ENCODE results near the gene SUGCT.

DNA sequence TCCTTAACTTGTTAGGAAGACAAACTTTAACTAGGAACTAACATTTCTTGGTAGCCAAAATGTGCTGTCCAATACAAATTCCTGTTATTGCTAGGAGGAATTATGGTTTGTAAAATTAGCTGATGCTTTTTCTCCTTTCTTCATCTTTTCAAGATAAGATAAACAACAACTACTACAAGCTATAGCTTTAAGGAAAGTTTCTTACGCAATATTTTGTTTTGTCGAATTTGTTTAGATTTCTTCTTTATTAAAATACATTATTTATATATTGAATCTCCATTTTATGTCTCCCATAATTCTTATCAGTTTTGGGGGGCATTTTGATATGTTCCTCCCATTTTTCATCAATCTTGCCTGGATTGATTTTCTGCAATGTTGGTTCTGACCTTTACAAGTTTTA lies 277.5 kb downstream of the SUGCT start:
- TF ChIP-seq TAF1 (IDR thresholded peaks at IDR 0.05; ENCODE audit: low read depth): no peak
- TF ChIP-seq, protein P1, sequence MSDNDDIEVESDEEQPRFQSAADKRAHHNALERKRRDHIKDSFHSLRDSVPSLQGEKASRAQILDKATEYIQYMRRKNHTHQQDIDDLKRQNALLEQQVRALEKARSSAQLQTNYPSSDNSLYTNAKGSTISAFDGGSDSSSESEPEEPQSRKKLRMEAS (IDR thresholded peaks at IDR 0.05): no peak
- no peak for TF ChIP-seq RAD21 (IDR thresholded peaks at IDR 0.05; ENCODE audit: low read depth)
- TF ChIP-seq EP300 (IDR thresholded peaks at IDR 0.05; ENCODE audit: borderline replicate concordance): no peak
- TF ChIP-seq FOXM1 (IDR thresholded peaks at IDR 0.05; ENCODE audit: borderline replicate concordance, low read depth): no peak
- TF ChIP-seq, protein P2, sequence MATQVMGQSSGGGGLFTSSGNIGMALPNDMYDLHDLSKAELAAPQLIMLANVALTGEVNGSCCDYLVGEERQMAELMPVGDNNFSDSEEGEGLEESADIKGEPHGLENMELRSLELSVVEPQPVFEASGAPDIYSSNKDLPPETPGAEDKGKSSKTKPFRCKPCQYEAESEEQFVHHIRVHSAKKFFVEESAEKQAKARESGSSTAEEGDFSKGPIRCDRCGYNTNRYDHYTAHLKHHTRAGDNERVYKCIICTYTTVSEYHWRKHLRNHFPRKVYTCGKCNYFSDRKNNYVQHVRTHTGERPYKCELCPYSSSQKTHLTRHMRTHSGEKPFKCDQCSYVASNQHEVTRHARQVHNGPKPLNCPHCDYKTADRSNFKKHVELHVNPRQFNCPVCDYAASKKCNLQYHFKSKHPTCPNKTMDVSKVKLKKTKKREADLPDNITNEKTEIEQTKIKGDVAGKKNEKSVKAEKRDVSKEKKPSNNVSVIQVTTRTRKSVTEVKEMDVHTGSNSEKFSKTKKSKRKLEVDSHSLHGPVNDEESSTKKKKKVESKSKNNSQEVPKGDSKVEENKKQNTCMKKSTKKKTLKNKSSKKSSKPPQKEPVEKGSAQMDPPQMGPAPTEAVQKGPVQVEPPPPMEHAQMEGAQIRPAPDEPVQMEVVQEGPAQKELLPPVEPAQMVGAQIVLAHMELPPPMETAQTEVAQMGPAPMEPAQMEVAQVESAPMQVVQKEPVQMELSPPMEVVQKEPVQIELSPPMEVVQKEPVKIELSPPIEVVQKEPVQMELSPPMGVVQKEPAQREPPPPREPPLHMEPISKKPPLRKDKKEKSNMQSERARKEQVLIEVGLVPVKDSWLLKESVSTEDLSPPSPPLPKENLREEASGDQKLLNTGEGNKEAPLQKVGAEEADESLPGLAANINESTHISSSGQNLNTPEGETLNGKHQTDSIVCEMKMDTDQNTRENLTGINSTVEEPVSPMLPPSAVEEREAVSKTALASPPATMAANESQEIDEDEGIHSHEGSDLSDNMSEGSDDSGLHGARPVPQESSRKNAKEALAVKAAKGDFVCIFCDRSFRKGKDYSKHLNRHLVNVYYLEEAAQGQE (IDR thresholded peaks at IDR 0.05; ENCODE audit: low read depth): no peak
- TF ChIP-seq YY1 (IDR thresholded peaks at IDR 0.05; ENCODE audit: low read depth): no peak
- no peak for TF ChIP-seq TCF12 (IDR thresholded peaks at IDR 0.05; ENCODE audit: low read depth)
- TF ChIP-seq CREB1 (IDR thresholded peaks at IDR 0.05; ENCODE audit: low read depth): no peak
- TF ChIP-seq, protein P3, sequence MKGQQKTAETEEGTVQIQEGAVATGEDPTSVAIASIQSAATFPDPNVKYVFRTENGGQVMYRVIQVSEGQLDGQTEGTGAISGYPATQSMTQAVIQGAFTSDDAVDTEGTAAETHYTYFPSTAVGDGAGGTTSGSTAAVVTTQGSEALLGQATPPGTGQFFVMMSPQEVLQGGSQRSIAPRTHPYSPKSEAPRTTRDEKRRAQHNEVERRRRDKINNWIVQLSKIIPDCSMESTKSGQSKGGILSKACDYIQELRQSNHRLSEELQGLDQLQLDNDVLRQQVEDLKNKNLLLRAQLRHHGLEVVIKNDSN (IDR thresholded peaks at IDR 0.05): no peak
- TF ChIP-seq CEBPB (IDR thresholded peaks at IDR 0.05): no peak
- no peak for TF ChIP-seq TEAD4 (IDR thresholded peaks at IDR 0.05)
- no peak for TF ChIP-seq EGR1 (IDR thresholded peaks at IDR 0.05)
- no peak for TF ChIP-seq ZBTB7A (IDR thresholded peaks at IDR 0.05; ENCODE audit: low read depth)

Measured in Ishikawa (cell line).